ENCODE results near the gene GRWD1.

GRWD1 gene

DNA sequence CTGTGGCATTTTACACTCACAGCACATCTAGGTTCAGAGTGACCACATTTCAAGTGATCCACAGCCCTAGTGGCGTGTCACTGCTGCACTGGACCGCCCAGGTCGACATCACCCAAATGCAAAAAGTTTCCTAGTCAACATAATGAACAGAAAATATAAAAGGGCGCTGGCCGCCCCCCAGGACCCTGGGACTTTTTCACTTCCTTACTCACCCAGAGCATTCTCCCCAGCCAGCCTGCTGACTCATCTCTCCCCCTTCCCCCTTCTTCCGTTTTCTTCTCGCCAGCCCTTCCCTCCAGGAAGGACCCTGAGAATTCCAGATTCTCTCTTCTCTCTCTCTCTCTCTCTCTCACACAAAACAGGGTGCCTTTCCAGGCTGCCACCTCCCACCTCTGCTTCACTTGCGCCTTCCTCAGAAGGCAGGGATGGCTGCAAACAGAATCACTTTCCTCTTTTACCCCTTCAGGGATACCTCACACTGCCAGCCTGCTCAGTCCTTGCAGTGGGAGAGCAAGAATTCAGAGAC is 21.0 kb upstream of the GRWD1 start:
- no peak for DNase-seq (ENCODE audit: low spot score)

DNA sequence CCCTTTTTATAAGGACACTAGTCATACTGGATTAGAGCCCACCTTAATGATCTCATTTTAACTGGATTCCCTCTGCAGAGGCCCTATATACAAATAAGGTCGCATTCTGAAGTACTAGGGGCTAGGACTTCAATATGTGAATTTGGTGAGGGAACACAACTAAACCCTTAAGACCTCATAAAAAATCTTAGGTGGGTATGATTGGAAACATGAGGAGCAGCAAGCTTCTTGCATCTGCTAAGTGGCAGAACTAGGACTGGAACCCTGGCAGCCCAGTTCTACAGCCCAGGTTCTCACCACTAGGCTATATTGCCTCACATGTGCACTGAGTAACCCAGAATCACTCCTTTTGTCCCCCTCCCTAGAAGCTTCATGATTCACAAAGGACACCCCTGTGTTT is 17.1 kb upstream of the GRWD1 start:
- no peak for DNase-seq (ENCODE audit: low spot score)

DNA sequence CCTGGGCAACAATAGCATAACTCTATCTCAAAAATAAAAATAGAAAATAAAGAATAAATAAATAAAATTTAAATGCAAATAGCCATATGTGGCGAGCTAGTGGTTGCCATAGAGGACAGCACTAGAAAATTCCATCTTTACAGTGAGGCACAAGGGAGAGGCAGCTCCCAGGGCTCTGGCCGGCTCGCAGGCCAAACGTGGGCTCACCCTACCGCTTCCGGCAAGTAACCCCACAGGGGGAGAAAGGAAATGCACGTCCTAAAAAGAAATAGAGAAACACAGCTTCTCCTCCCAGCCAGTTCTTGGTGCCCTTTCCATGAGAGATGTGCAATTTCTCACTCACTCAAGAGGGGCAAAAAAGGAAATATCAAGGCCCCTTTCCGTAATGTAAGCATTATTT is 12.4 kb upstream of the GRWD1 start:
- DNase-seq (ENCODE audit: low spot score) = no peak

DNA sequence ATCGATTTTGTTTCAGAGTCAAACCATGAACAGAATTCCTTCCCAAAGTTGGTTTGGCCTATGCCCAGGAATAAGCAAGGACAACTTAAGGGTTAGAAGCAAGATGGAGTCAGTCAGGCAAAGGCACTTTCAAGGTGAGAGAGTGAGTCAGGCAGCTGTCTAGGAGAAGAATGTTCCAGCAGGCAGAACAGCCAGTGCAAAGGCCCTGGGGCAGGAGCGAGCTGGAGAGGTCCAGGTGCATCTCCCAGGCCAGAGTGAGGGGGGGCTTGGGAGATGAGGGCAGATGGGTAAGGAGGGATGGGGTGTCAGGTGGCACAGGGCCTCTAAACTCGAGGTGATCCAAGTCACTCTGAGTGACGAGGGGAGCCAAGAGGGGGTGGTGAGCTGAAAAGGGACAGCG is 9.2 kb upstream of the GRWD1 start:
- DNase-seq (ENCODE audit: low spot score) = no peak

DNA sequence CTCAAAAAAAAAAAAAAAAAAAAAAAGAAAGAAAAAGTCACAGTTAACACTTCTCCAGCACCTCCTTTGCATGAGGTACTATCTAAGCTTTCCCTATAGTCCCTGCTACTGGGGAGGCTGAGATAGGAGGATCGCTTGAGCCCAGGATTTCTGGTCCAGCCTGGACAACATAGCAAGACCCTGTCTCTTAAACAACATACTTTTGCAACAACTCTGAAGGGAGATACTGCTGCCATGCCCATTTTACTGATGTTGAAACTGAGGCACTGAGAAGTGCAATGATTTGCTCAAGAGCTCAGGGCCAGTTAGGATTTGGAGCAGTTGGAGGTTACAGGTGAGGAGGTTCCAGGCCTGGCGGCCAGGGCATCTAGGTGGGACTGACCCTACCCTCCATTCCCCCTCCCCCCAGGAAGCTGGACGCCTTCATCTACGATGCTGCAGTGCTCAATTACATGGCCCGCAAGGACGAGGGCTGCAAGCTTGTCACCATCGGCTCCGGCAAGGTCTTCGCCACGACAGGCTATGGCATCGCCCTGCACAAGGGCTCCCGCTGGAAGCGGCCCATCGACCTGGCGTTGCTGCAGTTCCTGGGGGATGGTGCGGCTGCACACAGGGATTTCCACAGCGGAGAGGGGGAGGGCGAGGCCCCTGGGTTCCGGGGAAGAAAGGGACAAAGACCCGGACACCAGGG is 4.3 kb upstream of the GRWD1 start:
- no peak for DNase-seq (ENCODE audit: low spot score)

DNA sequence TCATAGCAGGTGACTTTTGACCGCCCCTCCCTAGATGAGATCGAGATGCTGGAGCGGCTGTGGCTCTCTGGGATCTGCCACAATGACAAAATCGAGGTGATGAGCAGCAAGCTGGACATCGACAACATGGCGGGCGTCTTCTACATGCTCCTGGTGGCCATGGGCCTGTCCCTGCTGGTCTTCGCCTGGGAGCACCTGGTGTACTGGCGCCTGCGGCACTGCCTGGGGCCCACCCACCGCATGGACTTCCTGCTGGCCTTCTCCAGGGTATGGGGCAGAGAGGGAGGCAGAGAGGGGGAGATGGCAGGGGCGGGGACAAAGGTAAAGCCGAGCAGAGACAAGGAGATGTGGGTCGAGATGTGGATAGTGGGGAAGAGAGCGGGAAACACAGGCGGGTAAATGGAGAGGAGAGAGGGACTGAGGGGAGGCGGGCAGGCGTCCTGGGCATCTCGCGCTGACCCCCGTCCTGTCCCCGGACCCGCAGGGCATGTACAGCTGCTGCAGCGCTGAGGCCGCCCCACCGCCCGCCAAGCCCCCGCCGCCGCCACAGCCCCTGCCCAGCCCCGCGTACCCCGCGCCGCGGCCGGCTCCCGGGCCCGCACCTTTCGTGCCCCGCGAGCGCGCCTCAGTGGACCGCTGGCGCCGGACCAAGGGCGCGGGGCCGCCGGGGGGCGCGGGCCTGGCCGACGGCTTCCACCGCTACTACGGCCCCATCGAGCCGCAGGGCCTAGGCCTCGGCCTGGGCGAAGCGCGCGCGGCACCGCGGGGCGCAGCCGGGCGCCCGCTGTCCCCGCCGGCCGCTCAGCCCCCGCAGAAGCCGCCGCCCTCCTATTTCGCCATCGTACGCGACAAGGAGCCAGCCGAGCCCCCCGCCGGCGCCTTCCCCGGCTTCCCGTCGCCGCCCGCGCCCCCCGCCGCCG is 3.4 kb upstream of the GRWD1 start:
- no peak for DNase-seq (ENCODE audit: low spot score)

DNA sequence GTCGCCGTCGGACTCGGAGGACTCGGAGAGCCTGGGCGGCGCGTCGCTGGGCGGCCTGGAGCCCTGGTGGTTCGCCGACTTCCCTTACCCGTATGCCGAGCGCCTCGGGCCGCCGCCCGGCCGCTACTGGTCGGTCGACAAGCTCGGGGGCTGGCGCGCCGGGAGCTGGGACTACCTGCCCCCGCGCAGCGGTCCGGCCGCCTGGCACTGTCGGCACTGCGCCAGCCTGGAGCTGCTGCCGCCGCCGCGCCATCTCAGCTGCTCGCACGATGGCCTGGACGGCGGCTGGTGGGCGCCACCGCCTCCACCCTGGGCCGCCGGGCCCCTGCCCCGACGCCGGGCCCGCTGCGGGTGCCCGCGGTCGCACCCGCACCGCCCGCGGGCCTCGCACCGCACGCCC is 2.5 kb upstream of the GRWD1 start:
- no peak for DNase-seq (ENCODE audit: low spot score)

DNA sequence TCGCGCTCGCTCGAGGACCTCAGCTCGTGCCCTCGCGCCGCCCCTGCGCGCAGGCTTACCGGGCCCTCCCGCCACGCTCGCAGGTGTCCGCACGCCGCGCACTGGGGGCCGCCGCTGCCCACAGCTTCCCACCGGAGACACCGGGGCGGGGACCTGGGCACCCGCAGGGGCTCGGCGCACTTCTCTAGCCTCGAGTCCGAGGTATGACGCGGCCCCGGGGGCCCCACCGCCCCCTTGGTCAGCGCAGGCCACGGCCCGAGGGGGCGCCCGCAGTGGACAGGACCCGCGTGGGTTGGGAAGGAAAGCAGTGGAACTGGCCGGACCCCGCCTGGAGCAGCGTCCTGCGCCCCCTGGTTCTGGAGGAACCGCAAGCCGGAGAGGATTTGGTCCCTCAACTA is 2.1 kb upstream of the GRWD1 start:
- DNase-seq (ENCODE audit: low spot score) = no peak

DNA sequence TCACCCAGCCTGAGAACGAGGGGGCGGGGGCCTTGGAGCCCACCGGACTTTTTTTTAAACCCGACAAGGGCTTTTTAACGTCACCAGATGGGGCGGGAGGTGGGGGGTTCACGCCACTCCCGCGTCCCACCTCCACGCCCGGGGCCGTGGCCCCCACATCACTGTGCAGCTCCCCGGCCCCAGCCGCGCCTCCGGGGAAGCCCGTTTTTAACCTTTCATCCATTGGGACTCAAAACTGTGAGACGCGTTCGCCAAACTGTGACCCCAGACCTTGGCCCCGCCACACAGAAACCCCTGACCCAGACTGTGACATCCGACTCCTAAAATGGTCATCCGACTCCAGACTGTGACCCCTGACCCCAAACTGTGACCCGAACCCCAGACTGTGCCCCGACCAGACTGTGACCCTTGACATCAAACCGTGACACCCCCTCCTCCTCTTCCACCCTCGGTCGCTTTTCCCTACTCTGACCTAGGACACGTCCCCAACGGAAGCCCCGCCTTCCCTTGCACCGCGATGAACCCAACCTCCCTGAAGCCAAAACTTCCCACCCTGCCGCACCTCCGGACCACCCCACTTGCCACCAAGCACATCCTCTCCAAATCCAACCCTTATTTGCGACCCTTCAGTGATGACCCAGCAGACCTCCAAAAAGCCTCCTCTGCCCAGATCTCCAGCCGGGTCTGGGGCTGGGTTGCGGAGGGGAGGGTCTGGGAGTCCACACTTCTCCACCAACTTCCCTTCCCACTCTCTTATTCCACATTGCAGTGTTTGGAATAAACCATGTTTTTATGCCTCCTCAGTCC is 1.5 kb upstream of the GRWD1 start:
- no peak for DNase-seq (ENCODE audit: low spot score)

DNA sequence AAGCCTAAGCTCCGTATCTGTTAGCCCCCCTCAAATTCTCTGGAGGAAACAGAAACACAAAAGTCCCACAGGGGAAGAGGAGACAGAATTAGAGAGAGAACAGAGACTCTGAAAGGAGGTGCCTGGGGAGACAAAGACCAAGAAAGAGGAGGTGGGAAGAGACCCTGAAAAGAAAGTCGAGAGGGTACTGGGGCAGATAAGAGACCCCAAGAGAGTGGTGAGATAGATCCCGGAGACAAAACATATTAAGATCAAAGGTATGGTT is 915 bp upstream of the GRWD1 start:
- no peak for DNase-seq (ENCODE audit: low spot score)

DNA sequence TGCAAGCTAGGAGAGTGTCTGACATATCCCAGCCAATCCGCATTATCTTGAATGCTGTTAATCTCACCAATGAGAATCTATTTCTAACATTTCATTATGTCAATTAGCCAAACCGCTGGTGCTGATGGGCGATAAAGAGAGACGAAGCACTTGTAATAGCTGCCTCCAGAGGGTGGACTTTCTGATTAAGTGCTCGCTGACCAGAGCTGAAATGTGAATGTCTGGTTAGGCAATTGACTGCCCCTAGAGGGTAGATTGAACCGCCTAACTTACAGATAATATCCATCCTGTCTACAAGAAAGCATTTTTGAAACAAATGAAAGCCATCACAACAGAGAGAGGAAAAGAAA is 552 bp upstream of the GRWD1 start:
- DNase-seq (ENCODE audit: low spot score) = no peak

DNA sequence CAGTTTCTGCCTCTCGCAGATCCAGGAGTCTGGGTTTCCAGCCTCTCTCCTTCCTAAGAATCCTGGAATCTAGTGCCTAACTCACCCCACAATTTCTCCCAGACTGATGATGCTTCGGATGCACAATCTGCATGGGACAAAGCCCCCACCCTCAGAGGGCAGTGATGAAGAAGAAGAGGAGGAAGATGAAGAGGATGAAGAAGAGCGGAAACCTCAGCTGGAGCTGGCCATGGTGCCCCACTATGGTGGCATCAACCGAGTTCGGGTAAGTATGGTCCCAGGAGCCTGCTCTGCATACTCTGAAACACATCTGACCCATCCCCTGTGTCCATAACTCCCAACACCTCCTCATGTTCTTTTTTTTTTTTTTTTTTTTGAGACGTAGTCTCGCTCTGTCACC is 796 bp downstream of the GRWD1 start:
- DNase-seq (ENCODE audit: low spot score) = no peak

DNA sequence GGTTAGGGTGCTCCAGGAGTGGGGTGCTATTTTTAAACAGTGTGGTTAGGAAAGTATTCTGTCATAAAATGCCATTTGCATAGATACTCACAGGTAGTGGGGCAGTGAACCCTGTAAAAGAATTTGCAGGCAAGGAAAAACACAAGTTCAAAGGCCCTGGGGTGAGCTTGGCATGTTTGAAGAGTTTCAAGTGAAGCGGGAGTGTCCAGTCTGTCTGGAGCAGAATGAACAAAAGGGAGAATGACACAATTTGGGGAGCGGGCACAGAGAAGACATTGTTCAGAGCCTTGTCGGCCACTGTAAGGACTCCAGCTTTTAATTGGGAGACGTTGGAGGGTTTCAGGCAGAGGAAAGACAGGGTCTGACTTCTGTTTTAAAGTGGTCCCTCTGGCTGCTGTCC is 2.8 kb downstream of the GRWD1 start:
- no peak for DNase-seq (ENCODE audit: low spot score)

DNA sequence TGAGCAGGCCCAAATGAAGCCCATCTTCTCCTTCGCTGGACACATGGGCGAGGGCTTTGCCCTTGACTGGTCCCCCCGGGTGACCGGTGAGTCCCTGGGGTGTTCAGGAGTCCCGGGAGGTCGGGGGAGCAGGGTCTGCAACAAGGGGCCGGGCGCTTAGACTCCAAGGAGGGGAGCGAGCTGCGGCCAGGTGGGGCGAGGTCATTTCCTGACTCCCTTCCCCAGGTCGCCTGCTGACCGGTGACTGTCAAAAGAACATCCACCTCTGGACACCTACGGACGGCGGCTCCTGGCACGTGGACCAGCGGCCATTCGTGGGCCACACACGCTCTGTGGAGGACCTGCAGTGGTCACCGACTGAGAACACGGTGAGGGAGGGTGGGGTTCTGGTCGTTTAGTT is 4.7 kb downstream of the GRWD1 start:
- no peak for DNase-seq (ENCODE audit: low spot score)

DNA sequence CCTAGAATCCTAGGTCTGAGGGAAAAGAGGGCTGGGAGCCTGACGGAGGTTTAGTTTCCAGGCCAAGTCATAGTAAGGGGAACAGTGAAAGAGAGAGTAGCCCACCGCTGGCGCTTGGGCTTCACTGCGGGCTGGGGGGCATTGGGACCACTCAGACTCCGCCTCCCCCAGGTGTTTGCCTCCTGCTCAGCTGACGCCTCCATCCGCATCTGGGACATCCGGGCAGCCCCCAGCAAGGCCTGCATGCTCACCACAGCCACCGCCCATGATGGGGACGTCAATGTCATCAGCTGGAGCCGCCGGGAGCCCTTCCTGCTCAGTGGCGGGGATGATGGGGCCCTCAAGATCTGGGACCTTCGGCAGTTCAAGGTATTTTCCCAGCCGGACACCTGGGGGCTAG is 5.1 kb downstream of the GRWD1 start:
- DNase-seq (ENCODE audit: low spot score) = no peak

DNA sequence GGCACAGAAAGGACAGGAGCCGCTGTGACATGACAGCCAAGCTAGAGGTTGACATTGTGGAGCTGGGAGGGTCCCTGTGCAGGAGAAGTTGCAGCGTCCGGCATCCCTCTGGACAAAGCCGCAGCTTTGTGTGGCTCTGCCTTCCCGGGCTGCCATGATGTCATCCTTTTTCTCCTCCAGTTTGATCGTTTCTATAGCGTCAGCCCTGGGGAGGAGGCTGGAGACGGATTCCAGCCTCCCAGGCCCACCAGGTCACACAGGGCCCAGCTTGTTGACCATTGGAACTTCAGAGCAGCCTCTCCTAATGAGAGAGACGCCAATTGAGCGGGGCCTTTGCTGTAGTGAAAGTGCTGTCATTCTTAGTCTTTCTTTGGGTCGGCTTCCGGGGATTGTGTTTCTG is 5.8 kb downstream of the GRWD1 start:
- DNase-seq (ENCODE audit: low spot score) = no peak

DNA sequence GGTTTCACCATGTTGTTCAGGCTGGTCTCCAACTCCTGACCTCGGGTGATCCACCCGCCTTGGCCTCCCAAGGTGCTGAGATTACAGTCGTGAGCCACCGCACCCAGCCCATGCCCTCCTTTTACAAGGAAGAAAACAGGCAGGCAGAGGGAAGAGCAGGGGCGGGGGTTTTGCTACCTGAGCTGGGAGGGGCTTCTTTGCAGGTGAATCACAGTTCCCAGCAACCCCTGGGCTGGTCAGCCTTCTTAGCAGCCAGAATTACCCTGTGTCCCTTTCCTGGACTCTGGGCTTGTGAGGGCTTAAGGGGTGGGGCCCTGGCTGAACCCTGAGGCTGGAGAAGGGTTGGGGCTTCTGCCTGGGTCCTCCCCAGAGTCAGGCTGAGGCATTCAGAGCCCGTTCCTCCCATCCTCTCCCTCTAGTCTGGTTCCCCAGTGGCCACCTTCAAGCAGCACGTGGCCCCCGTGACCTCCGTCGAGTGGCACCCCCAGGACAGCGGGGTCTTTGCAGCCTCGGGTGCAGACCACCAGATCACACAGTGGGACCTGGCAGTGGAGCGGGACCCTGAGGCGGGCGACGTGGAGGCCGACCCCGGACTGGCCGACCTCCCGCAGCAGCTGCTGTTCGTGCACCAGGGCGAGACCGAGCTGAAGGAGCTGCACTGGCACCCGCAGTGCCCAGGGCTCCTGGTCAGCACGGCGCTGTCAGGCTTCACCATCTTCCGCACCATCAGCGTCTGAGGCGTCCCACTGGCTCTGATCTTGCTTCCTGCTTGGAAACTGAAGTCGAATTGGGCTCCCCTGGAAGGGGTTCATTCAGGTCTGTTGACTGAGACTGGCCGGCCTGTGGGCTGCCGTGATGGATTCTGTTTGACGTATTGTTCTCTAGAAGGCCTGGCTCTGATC is 6.8 kb downstream of the GRWD1 start:
- DNase-seq (ENCODE audit: low spot score) = no peak

DNA sequence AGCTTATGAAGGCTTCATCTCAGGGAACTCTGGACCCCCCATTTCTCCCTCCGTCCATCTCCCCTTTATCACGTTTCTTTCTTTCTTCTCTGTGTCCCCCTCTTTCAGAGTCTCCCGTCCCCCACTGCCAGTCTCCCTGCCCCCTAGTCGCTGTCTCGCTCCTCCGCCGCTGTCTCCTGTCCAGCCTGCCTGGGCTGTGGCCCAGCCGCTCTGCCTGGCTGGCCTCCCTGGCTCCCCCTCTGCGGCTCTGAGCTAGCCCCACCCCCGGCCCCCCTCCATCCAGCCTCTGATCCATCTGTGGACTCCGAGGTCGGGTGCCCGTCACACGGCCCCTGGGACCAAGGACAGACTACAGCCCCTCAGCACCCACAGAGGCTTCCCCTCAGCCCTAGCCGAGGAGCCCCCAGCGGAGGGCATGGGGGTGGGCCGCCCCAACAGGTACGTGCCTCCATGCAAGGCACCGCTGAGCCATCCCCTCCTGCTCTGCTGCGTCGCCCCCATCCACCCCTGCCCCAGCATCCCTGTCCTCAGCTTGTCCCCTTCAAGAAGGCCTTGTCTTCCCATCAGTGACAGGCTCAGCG is 8.5 kb downstream of the GRWD1 start:
- no peak for DNase-seq (ENCODE audit: low spot score)

DNA sequence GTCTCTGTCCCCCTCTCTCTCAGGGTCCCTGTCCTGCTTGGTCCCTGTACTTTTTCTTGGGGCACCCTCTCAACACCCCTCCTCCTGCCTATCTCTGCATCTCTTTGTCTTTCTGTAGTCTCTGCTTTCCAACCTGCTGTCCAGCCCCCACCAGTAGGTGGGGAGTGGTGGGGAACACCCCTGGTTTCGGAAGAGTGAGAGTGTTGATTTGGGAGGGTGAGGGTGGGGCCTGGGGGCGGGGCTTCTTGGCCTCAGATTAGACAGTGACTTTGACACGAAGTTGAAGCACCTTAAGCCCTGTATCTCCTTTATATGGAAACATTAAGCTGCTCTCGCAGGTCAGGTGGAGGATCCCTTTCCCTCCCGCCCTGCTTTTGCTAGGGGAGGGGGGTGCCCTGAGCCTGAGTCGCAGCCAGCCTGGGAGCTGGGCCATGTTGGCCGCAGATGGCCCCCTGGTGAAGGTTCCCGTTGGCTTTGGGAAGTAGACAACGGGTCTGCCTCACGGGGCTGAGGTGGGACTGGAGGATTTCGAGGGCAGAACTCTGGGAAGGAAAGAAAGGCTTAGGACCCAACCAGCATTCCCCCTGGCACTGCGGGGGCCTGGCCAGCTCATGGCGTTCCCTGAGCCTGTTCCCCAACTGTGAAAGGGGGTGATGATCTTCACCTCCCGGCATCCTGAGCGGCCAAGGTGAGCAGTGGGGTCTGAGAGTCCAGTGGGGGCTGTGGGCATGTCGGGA is 9.6 kb downstream of the GRWD1 start, which contains the start of gene KCNJ14:
KCNJ14 (plus strand) TSS at position 404 of the 737 bp plus-strand sequence. CDS start 6,151 bp downstream, outside the sequence.
- no peak for DNase-seq (ENCODE audit: low spot score)

DNA sequence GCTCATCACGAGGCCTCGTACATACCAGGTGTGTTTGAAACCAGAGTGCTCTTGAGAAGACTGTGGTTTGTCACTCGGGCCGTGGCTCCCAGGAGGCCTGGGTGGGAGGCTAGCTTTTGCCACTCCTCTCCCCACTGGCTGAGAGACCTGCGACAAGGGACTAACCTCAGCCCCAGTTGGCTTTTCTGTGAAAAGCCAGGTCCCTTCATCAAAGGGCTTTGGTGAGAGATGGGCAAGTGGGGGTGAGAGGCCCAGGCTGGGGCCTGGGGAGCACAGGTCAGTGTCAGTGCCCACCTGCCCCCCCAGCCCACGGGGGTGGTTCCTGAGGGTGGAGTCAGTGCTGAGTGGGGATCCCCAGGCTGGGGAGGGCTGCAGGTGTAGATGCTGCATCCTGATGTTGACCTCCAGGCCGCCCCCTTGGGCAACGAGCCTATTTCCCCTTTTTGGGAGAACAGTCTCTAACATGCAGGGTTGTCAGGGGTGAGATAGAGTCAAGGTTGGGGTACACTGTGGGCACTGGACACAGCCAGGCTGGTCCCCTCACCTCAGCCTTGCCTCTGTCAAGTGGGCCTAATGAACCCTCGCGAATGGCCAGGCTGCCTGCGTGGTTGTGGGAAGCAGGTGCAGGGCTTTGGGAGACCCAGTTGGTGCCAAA is 10.3 kb downstream of the GRWD1 start:
- DNase-seq (ENCODE audit: low spot score) = no peak
